Erythroblast (primary cell): ENCODE data around the gene RNF125.
"Not testable (repeated sequence)": the region's sequence is repeated elsewhere in the genome, so short reads cannot be mapped to it uniquely, and the experiment has no call there.

ENCODE experiments used
- DNase-seq, 2 experiments: peaks; one replicate each; lab custom pipeline; 2025; lab: John Stamatoyannopoulos, UW
- GATA1 ChIP-seq: IDR thresholded peaks from 2 replicates; pipeline ENCODE4 v1.6.1; 2011; ENCODE audit warnings: low read depth, mild to moderate bottlenecking, control low read depth, low read length, moderate library complexity
- POLR2A ChIP-seq: IDR thresholded peaks from 2 replicates; pipeline ENCODE4 v1.6.1; 2011; ENCODE audit warnings: mild to moderate bottlenecking, low read length

Gene RNF125

DNA sequence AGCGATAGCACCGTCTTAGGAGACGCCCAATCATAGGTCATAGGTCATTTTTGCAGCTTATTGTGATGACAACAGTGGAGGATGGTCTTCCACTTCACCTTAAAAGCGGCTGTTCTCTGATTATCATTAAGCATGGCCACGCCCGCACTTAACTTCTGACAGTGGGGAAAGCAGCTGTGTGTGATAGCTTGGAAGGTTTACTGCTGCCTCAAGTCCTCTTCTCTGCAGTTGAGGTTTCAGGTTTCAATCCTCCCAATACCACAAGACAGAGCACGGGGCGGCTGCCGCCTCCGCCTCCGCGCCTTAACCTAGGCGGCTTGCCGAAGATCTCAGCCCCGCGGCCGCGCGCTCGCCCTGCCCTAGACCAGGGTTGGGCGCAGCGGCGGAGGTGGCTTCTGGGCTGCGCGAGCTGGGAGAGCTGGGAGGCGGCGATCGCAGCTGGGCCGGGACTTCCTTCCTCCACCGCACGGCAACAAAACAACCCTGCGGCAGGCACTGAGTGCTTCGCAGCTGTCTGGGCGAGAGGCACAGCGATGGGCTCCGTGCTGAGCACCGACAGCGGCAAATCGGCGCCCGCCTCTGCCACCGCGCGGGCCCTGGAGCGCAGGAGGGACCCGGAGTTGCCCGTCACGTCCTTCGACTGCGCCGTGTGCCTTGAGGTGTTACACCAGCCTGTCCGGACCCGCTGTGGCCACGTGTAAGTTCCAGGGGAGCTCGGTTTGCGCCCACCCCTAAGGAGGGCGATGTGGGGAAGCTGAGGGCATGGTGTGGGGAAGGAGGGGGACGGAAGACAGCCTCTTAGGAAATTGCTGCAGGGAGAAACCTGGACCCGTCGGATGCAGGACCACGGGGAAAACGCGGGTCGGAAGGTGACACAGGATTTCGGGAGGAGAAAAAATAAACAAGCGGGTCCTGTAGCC is at the start of gene RNF125:
Gene RNF125 (plus strand): TSS at position 495 of the 920 bp plus-strand sequence. CDS start 39 bp downstream, at position 534.
- no peak for TF ChIP-seq GATA1
- peak; percentile 68 to 77 for DNase-seq

DNA sequence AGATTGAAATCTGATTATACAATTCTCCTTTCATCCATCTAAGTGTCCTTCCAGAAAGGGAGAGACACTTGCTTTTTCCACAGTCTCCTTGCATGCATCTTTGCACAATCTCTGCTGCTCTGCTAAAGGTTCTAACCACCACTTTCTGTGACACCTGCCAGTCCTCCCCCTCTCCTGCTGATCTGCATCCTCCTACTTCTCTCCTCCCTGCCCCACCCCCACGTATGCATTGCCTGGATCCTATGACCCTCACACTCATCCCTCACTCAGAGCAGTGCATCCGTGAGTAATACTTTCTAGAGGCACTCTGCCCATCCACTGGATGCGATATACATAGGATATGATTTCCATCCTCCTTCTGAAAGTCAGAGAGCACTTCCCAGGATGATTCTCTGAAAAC is 48.0 kb upstream of the RNF125 start:
- TF ChIP-seq POLR2A (no peak), GATA1 (no peak)
- no peak for DNase-seq

- DNase-seq: no peak
- TF ChIP-seq GATA1: no peak
- TF ChIP-seq POLR2A: no peak
These were observed 44.6 kb upstream of the RNF125 start for GRCh38 chr18:31973929-31974546.

DNA sequence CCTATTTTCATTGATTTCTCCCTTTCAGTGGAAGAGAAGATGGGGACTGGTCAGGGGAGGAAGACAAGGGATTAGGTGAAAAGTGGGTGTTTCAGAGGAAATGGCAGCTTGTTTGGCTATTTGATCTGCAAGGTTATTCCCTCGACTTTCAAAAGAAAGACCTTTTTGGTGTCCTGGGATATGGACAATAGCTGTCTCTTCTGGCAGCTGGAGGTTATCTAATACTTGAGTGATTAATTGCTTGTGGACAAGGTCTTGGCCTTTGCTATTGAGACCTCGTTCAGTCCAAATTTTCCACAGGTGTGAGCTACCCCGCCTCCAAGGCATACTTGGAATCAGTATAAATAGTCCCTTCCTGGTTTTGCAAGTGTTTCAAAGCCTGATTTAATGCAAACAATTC is 42.4 kb upstream of the RNF125 start:
- DNase-seq: no peak
- TF ChIP-seq GATA1 (no peak), POLR2A (no peak)

- TF ChIP-seq POLR2A (no peak), GATA1 (no peak)
- peak; percentile 64 to 78 for DNase-seq
These were observed 41.3 kb upstream of the RNF125 start for GRCh38 chr18:31977270-31977872.

GRCh38 chr18:31978616-31979015 is 40.0 kb upstream of the RNF125 start:
- DNase-seq: no peak
- no peak for TF ChIP-seq POLR2A
- TF ChIP-seq GATA1: no peak

DNA sequence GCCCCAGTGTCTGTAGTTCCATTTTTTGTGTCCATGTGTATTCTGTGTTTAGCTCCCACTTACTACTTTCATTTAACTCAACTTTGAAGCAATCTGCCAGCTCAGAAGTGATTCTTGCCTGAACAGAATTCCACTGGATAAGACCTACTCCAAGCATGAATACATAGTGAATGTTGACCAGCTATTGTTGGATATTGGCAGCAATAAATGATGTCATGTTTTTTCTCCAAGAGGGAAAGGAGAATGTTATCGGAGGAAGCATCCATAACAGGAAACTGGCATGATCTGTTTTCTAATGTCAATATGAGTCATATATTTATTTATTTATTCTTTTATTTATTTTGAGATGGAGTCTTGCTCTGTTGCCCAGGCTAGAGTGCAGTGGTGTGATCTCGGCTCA is 38.9 kb upstream of the RNF125 start:
- no peak for TF ChIP-seq POLR2A
- TF ChIP-seq GATA1: no peak

GRCh38 chr18:31980863-31981262 is 37.8 kb upstream of the RNF125 start:
- TF ChIP-seq POLR2A (no peak), GATA1 (no peak)
- no peak for DNase-seq

More for the DNA sequence above, 38.9 kb upstream of the RNF125 start:
- no peak for DNase-seq

DNA sequence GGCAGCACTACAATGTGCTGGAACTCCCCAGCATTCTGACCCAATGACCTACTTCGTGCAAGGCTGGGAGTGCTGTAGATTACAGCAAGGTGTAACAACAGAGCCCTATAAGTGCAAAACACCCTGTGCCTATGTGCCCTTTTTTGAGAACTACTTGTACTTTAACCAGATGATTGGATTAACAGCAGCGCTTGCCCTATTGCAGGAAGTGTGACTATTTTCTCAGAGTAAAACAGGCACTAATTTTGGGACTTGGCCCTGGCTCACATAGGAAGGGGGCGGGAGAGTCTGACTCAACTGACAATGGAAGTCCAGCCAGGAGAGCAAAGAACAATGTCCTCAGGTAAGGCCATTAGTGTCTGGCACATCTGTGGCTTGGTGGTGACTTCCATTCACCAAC is 35.6 kb upstream of the RNF125 start:
- DNase-seq: no peak
- TF ChIP-seq POLR2A: no peak
- TF ChIP-seq GATA1: no peak

GRCh38 chr18:31983976-31984375 is 34.6 kb upstream of the RNF125 start:
- no peak for TF ChIP-seq POLR2A
- no peak for TF ChIP-seq GATA1
- no peak for DNase-seq

DNA sequence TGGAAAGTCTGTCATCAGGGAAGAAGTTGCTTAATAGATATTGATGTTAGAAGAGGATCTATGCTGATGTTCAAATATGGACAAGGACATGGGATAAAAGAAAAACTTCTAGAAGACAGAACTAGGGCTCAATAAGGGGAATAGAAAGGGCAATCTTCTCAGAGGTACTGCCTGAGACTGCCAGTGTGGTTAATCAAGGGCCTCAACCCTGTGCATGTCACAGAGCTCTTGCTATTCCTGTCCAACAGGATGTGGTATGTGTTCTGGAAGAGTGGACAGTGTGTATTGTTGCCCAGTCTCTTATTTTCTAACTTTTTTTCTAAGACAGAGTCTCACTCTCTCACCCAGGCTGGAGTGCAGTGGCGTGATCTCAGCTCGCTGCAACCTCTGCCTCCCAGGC is 27.8 kb upstream of the RNF125 start:
- no peak for TF ChIP-seq GATA1
- no peak for TF ChIP-seq POLR2A
- no peak for DNase-seq

DNA sequence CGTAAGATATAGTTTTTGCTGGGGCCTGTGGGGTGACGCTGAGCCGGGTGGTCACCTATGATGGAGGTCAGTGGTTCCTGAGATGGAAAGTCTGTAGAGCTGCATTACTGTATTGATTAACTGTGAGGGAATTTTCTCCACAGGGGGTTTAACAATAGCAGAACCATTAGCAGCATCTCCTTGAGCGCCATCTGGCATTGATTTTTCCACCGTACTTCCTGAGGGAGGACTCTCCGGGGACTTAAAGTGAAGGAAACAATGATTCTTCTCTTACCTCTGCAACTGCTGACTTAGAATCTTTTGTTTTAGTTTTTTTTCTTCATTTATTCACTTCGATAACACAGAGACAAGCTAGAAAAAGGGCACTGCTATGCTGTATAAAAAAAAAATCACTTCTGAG is 22.6 kb upstream of the RNF125 start:
- no peak for DNase-seq
- TF ChIP-seq GATA1 (no peak), POLR2A (no peak)

GRCh38 chr18:31998880-31999412 is 19.7 kb upstream of the RNF125 start:
- DNase-seq: no peak
- no peak for TF ChIP-seq POLR2A
- TF ChIP-seq GATA1: no peak

- not testable (repeated sequence) for DNase-seq
These were observed 17.5 kb upstream of the RNF125 start for GRCh38 chr18:32001141-32001540.

GRCh38 chr18:32003822-32004221 is 14.8 kb upstream of the RNF125 start:
- DNase-seq: not testable (repeated sequence)
